IMR-90 (cell line): ENCODE measurements around the gene CCM2. TPM values are rescaled to one million over a fixed set of nuclear protein-coding genes. Genes with fewer than 3 reads are reported as not detected.

Experiments used
- ATAC-seq: fragments of 200-7000 bp; cut with Tn5 transposase; 2 replicates; pipeline ENCODE4 v1.9.1; 2020; ENCODE audit warnings: low read depth, mild to moderate bottlenecking, moderate library complexity
- BruUV-seq: library from RNA; stranded (reverse); fragments of 400-500 nt; replicated peaks from 2 replicates; lab custom pipeline; 2021; lab: Mats Ljungman, UMichigan
- CTCF ChIA-PET: fragments of 300-600 bp; formaldehyde crosslinking; extraction: SDS; loops from one replicate; lab custom pipeline; 2021; ENCODE audit warnings: antibody characterized with exemption; lab: Yijun Ruan, JAX
- POLR2A ChIA-PET: fragments of 300-600 bp; sonication (Branson Sonifier 250); formaldehyde crosslinking; loops from one replicate; lab custom pipeline; 2022; ENCODE audit warnings: antibody characterized with exemption; ENCODE audit not compliant: unreplicated experiment; lab: Charles Lee
- DNase-seq: peaks from one replicate; pipeline ENCODE4 v3.0.0; 2013
- H2AFZ ChIP-seq: replicated peaks from 2 replicates; pipeline ENCODE3; 2013; ENCODE audit warnings: low read length, mild to moderate bottlenecking; ENCODE audit not compliant: poor library complexity
- H2AK5ac ChIP-seq: 2 replicates; pipeline ENCODE4 v1.6.1; 2013; ENCODE audit warnings: low read depth, low read length, inconsistent platforms
- H2AK9ac ChIP-seq: replicated peaks from 2 replicates; pipeline ENCODE3; 2013; ENCODE audit warnings: mild to moderate bottlenecking, low read depth, low read length, moderate library complexity; ENCODE audit not compliant: poor library complexity
- H2BK120ac ChIP-seq: 2 replicates; pipeline ENCODE4 v1.6.1; 2013; ENCODE audit warnings: low read depth, low read length, inconsistent platforms
- H2BK15ac ChIP-seq: 3 replicates; pipeline ENCODE4 v1.6.1; 2013; ENCODE audit warnings: low read depth, low read length, inconsistent platforms
- H2BK20ac ChIP-seq: 2 replicates; pipeline ENCODE4 v1.6.1; 2013; ENCODE audit warnings: low read depth, mild to moderate bottlenecking, inconsistent platforms, low read length, moderate library complexity
- H2BK5ac ChIP-seq: 2 replicates; pipeline ENCODE4 v1.6.1; 2013; ENCODE audit warnings: mild to moderate bottlenecking, low read depth, low read length, inconsistent platforms; ENCODE audit not compliant: poor library complexity, severe bottlenecking
- H3K14ac ChIP-seq: replicated peaks from 2 replicates; pipeline ENCODE4 v1.6.1; 2013; ENCODE audit warnings: low read depth, low read length, inconsistent platforms
- H3K18ac ChIP-seq: 2 replicates; pipeline ENCODE4 v1.6.1; 2013; ENCODE audit warnings: low read depth, low read length, control low read depth
- H3K23ac ChIP-seq: 2 replicates; pipeline ENCODE4 v1.6.1; 2013; ENCODE audit warnings: low read depth, low read length, inconsistent platforms
- H3K27ac ChIP-seq: 2 replicates; pipeline ENCODE4 v1.5.1; 2013; ENCODE audit warnings: mild to moderate bottlenecking, control low read depth, low read length; ENCODE audit not compliant: insufficient read depth
- H3K27me3 ChIP-seq: 2 replicates; pipeline ENCODE4 v1.6.1; 2013; ENCODE audit warnings: low read length; ENCODE audit not compliant: control insufficient read depth, insufficient read depth
- H3K36me3 ChIP-seq: 2 replicates; pipeline ENCODE4 v1.6.1; 2013; ENCODE audit warnings: low read length, mixed read lengths; ENCODE audit not compliant: control insufficient read depth, insufficient read depth
- H3K4ac ChIP-seq: 2 replicates; pipeline ENCODE4 v1.6.1; 2013; ENCODE audit warnings: low read depth, low read length, inconsistent platforms
- H3K4me1 ChIP-seq: 2 replicates; pipeline ENCODE4 v1.6.1; 2013; ENCODE audit warnings: low read length, mixed read lengths; ENCODE audit not compliant: control insufficient read depth, insufficient read depth
- H3K4me2 ChIP-seq: 2 replicates; pipeline ENCODE4 v1.6.1; 2013; ENCODE audit warnings: low read depth, mild to moderate bottlenecking, control low read depth, low read length, moderate library complexity
- H3K4me3 ChIP-seq: 2 replicates; pipeline ENCODE4 v1.5.1; 2013; ENCODE audit warnings: low read depth, mild to moderate bottlenecking, control low read depth, low read length, moderate library complexity; ENCODE audit not compliant: insufficient read depth
- H3K56ac ChIP-seq: 2 replicates; pipeline ENCODE4 v1.6.1; 2013; ENCODE audit warnings: low read length, inconsistent platforms; ENCODE audit not compliant: insufficient read depth; ENCODE audit errors: extremely low read depth
- H3K79me1 ChIP-seq, 2 experiments: 2 replicates each; pipeline ENCODE4 v1.6.1; 2013; ENCODE audit warnings: low read length in 2 of 2, inconsistent platforms in 1 of 2, low read depth in 1 of 2
- H3K9ac ChIP-seq: 2 replicates; pipeline ENCODE4 v1.6.1; 2013; ENCODE audit warnings: low read depth, low read length, control low read depth
- H3K9me1 ChIP-seq: 2 replicates; pipeline ENCODE4 v1.6.1; 2013; ENCODE audit warnings: low read length, inconsistent platforms; ENCODE audit not compliant: insufficient read depth
- H3K9me3 ChIP-seq: 2 replicates; pipeline ENCODE4 v1.6.1; 2013; ENCODE audit warnings: low read length; ENCODE audit not compliant: control insufficient read depth, insufficient read depth
- H4K20me1 ChIP-seq: 2 replicates; pipeline ENCODE4 v1.6.1; 2013; ENCODE audit warnings: low read length, inconsistent platforms; ENCODE audit not compliant: insufficient read depth
- H4K5ac ChIP-seq: 2 replicates; pipeline ENCODE4 v1.6.1; 2013; ENCODE audit warnings: mild to moderate bottlenecking, low read depth, low read length, control low read depth
- H4K8ac ChIP-seq, 2 experiments: 2 replicates each; pipeline ENCODE4 v1.6.1; 2013; ENCODE audit warnings: low read depth in 2 of 2, low read length in 2 of 2, control low read depth in 1 of 2, inconsistent platforms in 1 of 2
- H4K91ac ChIP-seq: 2 replicates; pipeline ENCODE4 v1.6.1; 2013; ENCODE audit warnings: low read depth, low read length, inconsistent platforms; ENCODE audit not compliant: insufficient read depth
- BHLHE40 ChIP-seq: fragments of 150-350 bp; IDR thresholded peaks from 2 replicates; pipeline ENCODE4 v1.6.1; 2016; ENCODE audit warnings: mild to moderate bottlenecking, low read depth, low read length
- CHD1 ChIP-seq: IDR thresholded peaks from 2 replicates; pipeline ENCODE4 v1.6.1; 2012; ENCODE audit warnings: low read depth, low read length, improper control_type of control experiment
- MAFK ChIP-seq: IDR thresholded peaks from 2 replicates; pipeline ENCODE4 v1.6.1; 2012; ENCODE audit warnings: low read depth, low read length, improper control_type of control experiment
- MAZ ChIP-seq: IDR thresholded peaks from 2 replicates; pipeline ENCODE4 v1.6.1; 2012; ENCODE audit warnings: low read depth, mild to moderate bottlenecking, low read length, improper control_type of control experiment, moderate library complexity, borderline replicate concordance
- MXI1 ChIP-seq: IDR thresholded peaks from 2 replicates; pipeline ENCODE4 v1.6.1; 2012; ENCODE audit warnings: low read depth, mild to moderate bottlenecking, low read length, moderate library complexity, borderline replicate concordance
- NFE2L2 ChIP-seq: fragments of 150-350 bp; IDR thresholded peaks from 2 replicates; pipeline ENCODE4 v1.6.1; 2016; ENCODE audit warnings: low read depth, mild to moderate bottlenecking, low read length
- POLR2A ChIP-seq: IDR thresholded peaks from 2 replicates; pipeline ENCODE4 v1.6.1; 2012; ENCODE audit warnings: mild to moderate bottlenecking, low read depth, low read length
- RAD21 ChIP-seq: IDR thresholded peaks from 2 replicates; pipeline ENCODE4 v1.6.1; 2012; ENCODE audit warnings: low read length, improper control_type of control experiment
- SMC3 ChIP-seq: fragments of 150-350 bp; IDR thresholded peaks from 2 replicates; pipeline ENCODE4 v1.6.1; 2016; ENCODE audit warnings: low read depth, mild to moderate bottlenecking, antibody characterized with exemption, low read length, moderate library complexity
- WGBS, 2 experiments: methylation state at CpG; one replicate each; pipeline versions ENCODE4 v1.1.5 to v1.1.7; 2013; ENCODE audit warnings: missing lambda C conversion rate in 2 of 2; ENCODE audit not compliant: insufficient read length in 1 of 2; ENCODE audit errors: extremely low coverage in 2 of 2; 5-methylcytosine and 5-hydroxymethylcytosine counted together
- dilution Hi-C: fragments of 300-500 bp; cut with HindIII; formaldehyde crosslinking; loops from one replicate; pipeline ENCODE4 v1.14.3; 2018; ENCODE audit warnings: low sequenced_read_pairs; ENCODE audit not compliant: unreplicated experiment
- in situ Hi-C: fragments of 300-500 bp; cut with MboI; formaldehyde crosslinking; loops from 3 replicates; pipeline ENCODE4 v1.14.3; 2019; ENCODE audit warnings: low sequenced_read_pairs, inconsistent platforms, mixed read lengths
- intact Hi-C: fragments of 100-400 bp; cut with micrococcal nuclease; formaldehyde crosslinking; loops from 2 replicates; pipeline ENCODE4 v1.10.0; 2022
- polyA plus RNA-seq, 3 experiments: library from polyadenylated mRNA; depleted of rRNA; stranded (reverse); fragments of >200 nt; gene quantifications; 2 replicates each; pipeline ENCODE4 v1.2.3, GENCODE V29; 2012; ENCODE audit warnings: low replicate concordance in 1 of 3
- total RNA-seq: library from RNA; depleted of rRNA; stranded (reverse); fragments of >200 nt; gene quantifications from 2 replicates; pipeline ENCODE4 v1.2.3, GENCODE V29; 2012

The CCM2 gene
- total and polyA plus RNA-seq, 2 of the 4 experiments (the other 2 are of a cell fraction), result 65.2 to 78.5 TPM

- no peak for TF ChIP-seq NFE2L2
- no peak for TF ChIP-seq MXI1
- TF ChIP-seq BHLHE40, result no peak
- no peak for TF ChIP-seq SMC3
- TF ChIP-seq MAFK, result no peak
- TF ChIP-seq POLR2A, result no peak
- TF ChIP-seq MAZ, result no peak
- TF ChIP-seq RAD21, result no peak
- TF ChIP-seq CHD1, result no peak
- no CpG with 5 or more reads among the region's 1 CpG for WGBS, 2 experiments
- Histone ChIP-seq H3K4me3 (no peak overlapping the region), H2BK15ac (no peak overlapping the region; the same call in 2 of the 3 replicates), H2AK9ac (no peak overlapping the region), H4K20me1 (peaks cover 39% of the 10 kb centered on the region), H3K27me3 (no peaks in the 10 kb centered on the region), H3K23ac (peak overlapping the region; percentile 28; the same call in 1 of the 2 replicates), H4K8ac (no peak overlapping the region), H4K5ac (no peak overlapping the region), H4K91ac (no peak overlapping the region), H3K9me3 (no peaks in the 10 kb centered on the region), H3K9ac (no peak overlapping the region), H3K79me1 (peaks cover 36 to 75% of the 10 kb centered on the region in 2 experiments), H3K27ac (no peak overlapping the region), H3K4me1 (peaks cover 10% of the 10 kb centered on the region), H3K56ac (no peak overlapping the region), H3K9me1 (peaks cover 19% of the 10 kb centered on the region), H2BK120ac (no peak overlapping the region), H2AK5ac (no peak overlapping the region), H2BK5ac (no peak overlapping the region), H2BK20ac (no peak overlapping the region), H3K18ac (no peak overlapping the region), H3K14ac (0 out of 2 replicates have a peak overlapping the region, but pooled peaks have one; percentile 57), H2AFZ (no peak overlapping the region), H3K4ac (peak overlapping the region; percentile 50; the same call in 1 of the 2 replicates), H3K36me3 (peaks cover 7% of the 10 kb centered on the region; the same call in 1 of the 2 replicates), H3K4me2 (no peak overlapping the region)
- no peak for DNase-seq
- dilution Hi-C loops (no loop called here), in situ Hi-C loops (no loop called here), intact Hi-C loops (no loop called here)
- ChIA-PET CTCF (no interaction called here), POLR2A (no interaction called here)
- ATAC-seq, result no peak
- no TSS peak for BruUV-seq
Measured at GRCh38 chr7:45026013-45026412, 26.0 kb downstream of the CCM2 start.
